GM12875 (cell line): Measurements from ENCODE around the gene RNF220.

Experiments used
- H3K4me3 ChIP-seq: one replicate; pipeline ENCODE4 v1.5.1; 2011; ENCODE audit warnings: low read depth, low read length, control low read depth
- CTCF ChIP-seq: IDR thresholded peaks from 2 replicates; pipeline ENCODE4 v1.5.1; 2011; ENCODE audit warnings: low read depth, mild to moderate bottlenecking, control low read depth, inconsistent platforms, low read length, moderate library complexity, borderline replicate concordance; ENCODE audit not compliant: insufficient read depth

RNF220 gene

DNA sequence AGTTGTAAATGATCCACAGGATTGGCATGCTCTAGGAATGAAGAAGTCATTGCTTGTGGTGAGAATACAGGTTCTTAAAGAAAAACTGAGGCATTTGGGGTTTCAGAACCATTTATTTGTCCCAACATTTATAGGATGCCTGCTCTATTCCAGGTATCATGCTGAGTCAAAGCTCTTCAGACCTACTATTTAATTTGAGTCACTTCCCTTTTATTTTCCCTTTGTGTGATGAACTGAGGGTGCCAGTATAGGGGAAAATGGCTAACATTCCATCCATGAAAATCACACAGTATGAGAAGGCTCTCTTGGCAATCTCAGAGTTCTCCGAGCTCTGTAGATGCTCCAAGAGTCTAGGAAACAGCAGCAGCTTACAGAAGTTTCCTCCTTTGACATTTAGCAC, 110.4 kb downstream of the RNF220 start:
- no peak for TF ChIP-seq CTCF
- no peak overlapping the region for H3K4me3 ChIP-seq

DNA sequence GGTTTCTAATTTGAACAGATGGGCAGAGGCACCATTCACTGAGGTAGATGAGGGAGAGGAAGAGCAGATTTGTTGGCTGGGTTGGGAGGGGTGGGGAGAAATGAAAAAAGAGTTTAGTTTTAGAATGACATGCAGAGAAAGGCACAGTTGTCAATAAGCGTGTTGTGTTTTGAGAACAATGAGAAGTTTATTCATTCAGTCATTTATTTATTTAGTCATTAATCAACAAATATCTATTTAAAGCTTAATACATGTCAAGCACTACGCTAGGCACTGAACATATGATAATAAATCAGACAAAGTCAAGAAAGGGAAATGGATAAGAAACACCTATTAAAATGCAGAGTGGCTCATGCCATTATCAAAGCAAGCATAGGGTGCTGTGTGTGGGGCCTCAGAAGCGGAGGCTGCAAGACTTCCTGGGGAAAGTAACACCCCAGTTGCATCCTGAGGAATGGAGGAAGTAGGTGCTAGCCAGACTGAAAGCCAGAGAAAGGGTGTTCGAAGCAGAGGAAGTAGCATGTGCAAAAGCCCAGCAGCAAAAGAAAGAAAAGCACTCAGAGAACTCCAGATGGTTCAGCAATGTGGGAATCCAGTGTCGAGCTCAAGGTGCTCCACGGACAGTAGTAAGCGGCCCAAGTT, 114.1 kb downstream of the RNF220 start:
- H3K4me3 ChIP-seq = no peak overlapping the region
- no peak for TF ChIP-seq CTCF

DNA sequence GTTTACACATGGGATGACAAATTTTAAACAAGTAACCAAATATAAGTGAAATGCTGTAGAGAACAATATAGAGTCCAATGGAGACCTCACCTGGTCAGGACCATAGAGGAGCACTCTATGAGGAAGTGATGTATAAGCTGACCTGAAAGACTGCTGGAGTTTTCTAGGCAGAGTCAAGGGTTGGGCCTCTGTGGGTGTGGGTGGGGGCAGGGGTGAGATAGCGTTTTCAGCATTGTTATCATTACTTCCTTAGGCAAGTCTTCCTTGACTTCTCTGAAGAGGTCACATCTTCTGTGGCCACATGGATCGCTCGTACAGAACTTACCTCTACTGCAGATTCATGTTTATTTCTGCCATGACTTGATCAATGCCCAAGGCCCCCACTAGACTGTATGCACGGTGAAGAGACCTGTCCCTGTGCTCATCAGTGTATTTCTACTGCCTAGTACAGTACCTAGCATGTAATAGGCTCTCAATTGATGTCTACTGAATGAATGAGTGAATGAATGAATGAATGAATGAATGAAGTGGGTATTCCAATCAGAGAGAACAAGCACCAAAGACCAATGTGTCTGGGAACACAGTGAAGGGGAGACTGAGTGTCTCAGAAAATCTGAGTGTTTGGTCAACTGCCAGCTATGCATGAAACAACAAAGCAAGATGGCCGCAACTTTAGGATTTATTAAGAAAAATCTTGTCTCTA, 116.5 kb downstream of the RNF220 start:
- TF ChIP-seq CTCF = no peak

GRCh38 chr1:44523593-44524591, 118.8 kb downstream of the RNF220 start:
- no peak overlapping the region for H3K4me3 ChIP-seq
- TF ChIP-seq CTCF = no peak

More for the DNA sequence above, 116.5 kb downstream of the RNF220 start:
- H3K4me3 ChIP-seq = no peak overlapping the region

DNA sequence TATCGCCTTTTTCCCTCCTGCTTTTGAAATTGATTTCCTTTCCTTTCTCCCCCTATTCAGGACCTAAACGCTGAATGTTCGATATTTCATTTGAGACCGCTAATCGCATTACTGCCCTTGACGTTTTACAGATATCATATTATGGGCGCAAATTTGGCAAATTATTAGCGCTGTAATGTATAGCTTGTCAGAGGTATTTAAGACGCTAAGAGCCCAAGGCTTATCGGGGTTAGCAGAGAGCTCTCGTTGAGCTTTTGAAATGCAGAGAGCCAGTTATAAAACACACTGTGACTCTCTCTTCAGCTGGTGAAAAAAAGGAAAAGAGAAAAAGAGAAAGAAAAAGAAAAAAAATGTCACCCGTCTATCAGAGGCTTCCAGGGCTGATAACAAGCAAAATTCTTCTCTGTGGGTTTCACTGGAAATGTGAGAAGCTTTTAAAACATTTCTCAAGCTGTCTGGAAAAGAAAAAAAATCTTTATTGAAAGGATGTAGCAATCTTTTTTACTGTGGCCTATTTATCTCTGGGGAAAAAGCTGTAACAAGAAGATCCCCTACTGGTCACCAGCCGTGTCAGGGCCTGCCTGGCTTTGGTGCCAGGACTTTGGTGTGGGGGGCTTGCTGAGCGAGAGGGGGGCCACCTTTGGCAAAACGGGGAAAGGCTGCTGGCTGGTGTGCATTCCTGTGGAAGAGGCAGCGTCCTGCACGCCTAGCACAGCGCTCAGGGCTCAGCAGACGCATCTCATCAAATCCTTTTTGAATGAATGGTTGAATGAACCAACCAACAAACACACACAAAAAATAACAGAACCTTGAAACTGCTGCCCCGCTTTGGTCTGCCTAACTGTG, 119.8 kb downstream of the RNF220 start:
- no peak for TF ChIP-seq CTCF
- no peak overlapping the region for H3K4me3 ChIP-seq

DNA sequence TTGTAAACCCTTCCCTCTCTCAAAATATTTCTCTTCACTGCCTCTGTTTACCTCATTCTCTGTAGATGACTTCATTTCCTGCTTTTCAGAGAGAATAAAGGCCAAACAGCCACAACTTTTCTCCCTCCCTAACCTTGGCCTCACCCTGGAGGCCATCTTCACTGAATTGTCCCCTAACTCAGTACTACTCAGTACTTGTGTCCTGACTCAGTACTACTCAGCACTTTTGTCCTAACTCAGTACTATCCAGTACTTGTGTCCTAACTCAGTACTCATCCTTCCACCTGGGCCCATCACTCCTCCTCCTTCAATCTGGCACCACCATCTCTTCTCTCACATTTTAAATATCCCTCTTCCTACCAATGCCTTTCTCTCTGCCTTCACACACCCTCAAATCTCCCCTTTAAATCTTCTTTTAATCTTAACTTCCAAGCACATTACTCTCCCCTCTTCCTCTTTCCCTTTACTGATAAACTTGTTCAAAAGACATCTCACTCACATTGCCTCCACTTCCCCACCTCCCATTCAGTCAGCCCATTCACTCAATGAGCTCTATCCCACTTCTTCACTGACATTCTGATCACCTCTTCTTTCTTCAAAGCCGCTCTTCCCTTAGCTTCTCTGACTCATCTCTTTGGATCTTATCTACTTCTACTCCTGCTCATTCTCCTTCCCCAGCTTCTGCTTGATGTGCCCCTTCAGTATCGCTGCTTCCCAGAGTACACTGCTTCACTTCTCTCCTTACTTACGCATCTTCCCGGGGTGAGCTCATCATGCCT, 121.4 kb downstream of the RNF220 start:
- TF ChIP-seq CTCF = no peak
- no peak overlapping the region for H3K4me3 ChIP-seq
